ENCODE measurements around the gene TRIM73. TPM values are rescaled to one million over a fixed set of nuclear protein-coding genes. Genes with fewer than 3 reads are reported as not detected.
"Not testable (repeated sequence)": the region's sequence is repeated elsewhere in the genome, so short reads cannot be mapped to it uniquely, and the experiment has no call there.

TRIM73 gene
- total RNA-seq, 1 donor from 2014 or later = 2.9 TPM

DNA sequence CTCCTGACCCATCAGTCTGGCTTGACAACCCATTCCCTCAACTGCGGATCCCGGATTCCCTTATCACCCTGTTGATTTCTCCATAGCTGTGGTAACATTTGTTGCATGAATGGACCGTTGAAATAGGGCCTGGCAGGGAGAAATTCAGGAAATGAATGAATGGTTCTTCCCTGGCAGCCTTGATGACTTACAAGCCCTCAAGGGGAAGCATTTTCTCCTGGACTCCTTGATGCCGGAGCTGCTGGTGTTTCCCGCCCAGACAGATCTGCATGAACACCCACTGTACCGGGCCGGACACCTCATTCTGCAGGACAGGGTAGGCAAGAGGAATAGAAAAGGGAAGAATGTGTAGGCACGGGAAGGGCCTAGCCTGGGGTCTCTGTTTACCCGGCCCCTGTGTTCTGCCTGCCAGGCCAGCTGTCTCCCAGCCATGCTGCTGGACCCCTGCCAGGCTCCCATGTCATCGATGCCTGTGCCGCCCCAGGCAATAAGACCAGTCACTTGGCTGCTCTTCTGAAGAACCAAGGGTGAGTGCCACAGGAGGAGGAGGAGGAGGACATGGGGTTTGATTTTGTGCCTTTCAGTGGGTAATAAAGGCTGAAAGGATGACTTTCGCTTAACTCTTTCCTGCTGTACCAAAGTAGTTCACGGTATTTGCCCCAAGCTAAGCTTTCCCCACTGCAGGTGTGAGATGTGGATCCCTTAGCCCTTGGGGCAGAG is 19.4 kb downstream of the TRIM73 start:
- not testable (repeated sequence) for DNase-seq (ENCODE audit: low spot score in 2 of 2); FAIRE-seq

GRCh38 chr7:75415428-75415817 is 20.0 kb downstream of the TRIM73 start:
- FAIRE-seq; DNase-seq (ENCODE audit: low spot score in 2 of 2): not testable (repeated sequence)

DNA sequence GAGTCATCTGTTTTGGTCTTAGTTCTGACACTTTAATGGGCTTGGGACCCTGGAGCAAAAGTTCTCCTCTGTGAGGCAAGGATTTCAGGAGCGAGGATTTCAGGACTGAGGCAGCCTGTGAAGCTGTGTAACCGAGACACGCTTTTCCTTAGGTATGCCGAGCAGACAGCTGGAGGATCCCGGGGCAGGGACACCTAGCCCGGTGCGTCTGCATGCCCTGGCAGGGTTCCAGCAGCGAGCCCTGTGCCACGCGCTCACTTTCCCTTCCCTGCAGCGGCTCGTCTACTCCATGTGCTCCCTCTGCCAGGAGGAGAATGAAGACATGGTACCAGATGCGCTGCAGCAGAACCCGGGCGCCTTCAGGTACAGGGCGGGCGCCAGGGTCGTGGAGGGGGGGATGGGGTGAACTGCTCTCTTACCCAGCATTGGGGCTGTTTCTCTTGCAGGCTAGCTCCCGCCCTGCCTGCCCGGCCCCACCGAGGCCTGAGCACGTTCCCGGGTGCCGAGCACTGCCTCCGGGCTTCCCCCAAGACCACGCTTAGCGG is 20.5 kb downstream of the TRIM73 start:
- not testable (repeated sequence) for FAIRE-seq; DNase-seq (ENCODE audit: low spot score in 2 of 2)

- FAIRE-seq; DNase-seq (ENCODE audit: low spot score in 2 of 2): not testable (repeated sequence)
Observed at GRCh38 chr7:75416787-75417186, 21.4 kb downstream of the TRIM73 start.

DNA sequence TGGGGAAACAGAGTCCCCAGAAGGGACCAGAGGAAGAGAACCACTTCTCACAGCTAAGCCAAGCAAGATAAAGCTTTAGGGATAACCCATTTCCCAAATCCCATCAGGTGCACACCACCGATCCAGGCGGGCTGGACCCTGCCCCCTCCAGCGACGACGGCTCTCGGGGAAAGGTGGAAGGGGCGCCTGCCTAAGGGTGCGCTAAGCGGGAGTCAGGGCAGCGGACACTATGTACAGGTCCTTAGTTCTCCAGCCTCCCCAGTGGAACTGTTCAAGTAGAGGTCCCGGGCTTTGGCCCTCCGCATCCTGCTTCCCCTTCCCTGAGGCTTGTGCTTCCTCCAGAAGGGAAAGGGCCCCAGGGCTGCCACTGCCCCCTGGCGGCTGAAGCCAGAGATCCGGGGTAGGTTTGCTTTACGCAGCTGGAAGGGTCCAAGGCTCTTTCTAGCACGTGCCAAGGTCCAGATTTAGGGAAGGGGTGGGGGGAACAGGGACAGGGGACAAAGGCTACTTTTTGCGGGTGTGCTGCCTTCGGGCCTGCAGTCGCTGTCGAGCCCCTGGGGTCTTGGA is 22.9 kb downstream of the TRIM73 start:
- DNase-seq (ENCODE audit: low spot score in 2 of 2); FAIRE-seq: not testable (repeated sequence)

DNA sequence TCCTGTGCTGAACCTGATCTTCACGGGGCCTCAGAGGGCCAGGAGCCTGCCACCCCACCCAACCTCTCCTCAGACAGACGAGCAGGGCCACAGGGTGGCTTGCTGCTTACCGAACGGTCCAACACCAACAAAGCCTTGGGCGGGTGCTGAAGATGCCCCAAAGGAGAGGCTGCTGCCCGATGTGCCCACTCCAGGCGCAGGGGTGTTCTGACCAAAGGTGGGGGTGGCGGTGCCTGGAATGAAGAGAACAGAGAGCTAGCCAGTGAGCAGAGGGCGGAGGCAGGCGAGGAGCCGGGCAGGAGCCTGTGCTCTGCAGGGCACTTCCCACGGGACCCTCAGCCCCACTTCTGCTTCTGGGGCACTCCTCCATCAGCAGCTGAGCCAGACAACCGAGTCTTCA is 23.8 kb downstream of the TRIM73 start:
- not testable (repeated sequence) for FAIRE-seq

DNA sequence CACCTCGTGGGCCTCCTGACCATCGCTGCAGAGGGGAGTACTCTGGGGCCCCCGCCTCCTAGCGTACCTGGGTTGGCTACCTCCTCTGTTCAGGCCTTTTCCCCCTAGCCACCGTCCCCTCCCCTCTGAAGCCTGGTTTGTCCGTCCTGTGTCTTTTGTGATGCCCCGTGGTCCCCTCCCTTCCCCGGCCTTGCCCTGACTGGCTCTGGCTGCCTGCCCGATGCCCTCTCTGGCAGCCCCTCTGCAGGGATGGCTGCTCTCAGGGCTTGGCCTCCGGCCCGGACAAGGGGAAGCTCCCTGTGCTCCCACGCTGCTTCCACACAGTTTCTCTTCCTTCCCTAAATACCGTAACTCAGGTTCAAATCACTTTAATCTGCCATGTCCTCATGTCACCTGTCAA is 24.3 kb downstream of the TRIM73 start:
- FAIRE-seq = not testable (repeated sequence)
- DNase-seq (ENCODE audit: low spot score in 2 of 2) = peak in 1 of 2 donors; percentile 8

More for the DNA sequence above, 23.8 kb downstream of the TRIM73 start:
- not testable (repeated sequence) for DNase-seq (ENCODE audit: low spot score in 2 of 2)

- not testable (repeated sequence) for DNase-seq (ENCODE audit: low spot score in 2 of 2); FAIRE-seq
Observed at GRCh38 chr7:75420152-75420551, 24.7 kb downstream of the TRIM73 start.

GRCh38 chr7:75421798-75422710 is 26.6 kb downstream of the TRIM73 start:
- not testable (repeated sequence) for FAIRE-seq; DNase-seq (ENCODE audit: low spot score in 2 of 2)

DNA sequence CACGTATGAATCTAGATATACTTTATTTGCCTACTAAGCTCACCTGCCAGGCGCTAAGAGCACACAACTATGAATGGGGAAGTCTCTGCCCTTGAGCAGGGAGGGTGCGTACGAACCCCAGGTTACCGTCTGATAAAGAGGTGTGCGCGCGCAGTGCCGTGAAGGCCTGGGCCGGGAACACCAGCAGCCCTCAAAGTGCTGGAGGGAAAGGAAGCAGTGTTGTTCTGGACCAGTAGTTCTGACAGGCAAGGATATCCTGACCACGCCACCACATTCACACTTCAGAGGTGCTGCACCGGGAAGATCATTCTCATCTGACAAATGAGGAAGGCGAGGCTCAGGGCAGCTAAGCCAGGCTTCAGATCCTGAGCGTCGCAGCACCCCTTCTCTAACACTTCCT is 28.1 kb downstream of the TRIM73 start:
- not testable (repeated sequence) for FAIRE-seq; DNase-seq (ENCODE audit: low spot score in 2 of 2)

GRCh38 chr7:75439000-75439399 is 43.6 kb downstream of the TRIM73 start:
- not testable (repeated sequence) for DNase-seq (ENCODE audit: low spot score in 2 of 2)

DNA sequence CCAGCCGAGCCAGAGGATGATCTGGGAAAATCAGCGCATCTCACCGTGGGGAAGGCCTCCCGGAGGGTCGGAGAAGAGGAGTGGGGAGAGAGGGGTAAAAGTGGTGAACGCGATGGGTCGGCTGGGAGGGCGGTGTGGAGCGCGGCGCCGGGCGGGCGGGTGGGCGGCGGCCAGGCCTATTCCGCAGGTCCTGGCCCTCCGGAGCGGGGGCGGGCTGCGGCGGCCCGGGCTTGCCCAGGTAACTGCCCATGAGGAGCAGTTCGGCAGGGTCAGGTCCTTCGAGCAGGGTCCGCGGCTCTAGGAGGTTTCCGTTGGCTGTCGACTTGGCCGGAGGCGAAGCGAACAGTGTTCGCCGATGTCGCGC is 46.7 kb downstream of the TRIM73 start:
- not testable (repeated sequence) for FAIRE-seq; DNase-seq (ENCODE audit: low spot score in 2 of 2)

More at GRCh38 chr7:75439000-75439399, 43.6 kb downstream of the TRIM73 start:
- not testable (repeated sequence) for FAIRE-seq

DNA sequence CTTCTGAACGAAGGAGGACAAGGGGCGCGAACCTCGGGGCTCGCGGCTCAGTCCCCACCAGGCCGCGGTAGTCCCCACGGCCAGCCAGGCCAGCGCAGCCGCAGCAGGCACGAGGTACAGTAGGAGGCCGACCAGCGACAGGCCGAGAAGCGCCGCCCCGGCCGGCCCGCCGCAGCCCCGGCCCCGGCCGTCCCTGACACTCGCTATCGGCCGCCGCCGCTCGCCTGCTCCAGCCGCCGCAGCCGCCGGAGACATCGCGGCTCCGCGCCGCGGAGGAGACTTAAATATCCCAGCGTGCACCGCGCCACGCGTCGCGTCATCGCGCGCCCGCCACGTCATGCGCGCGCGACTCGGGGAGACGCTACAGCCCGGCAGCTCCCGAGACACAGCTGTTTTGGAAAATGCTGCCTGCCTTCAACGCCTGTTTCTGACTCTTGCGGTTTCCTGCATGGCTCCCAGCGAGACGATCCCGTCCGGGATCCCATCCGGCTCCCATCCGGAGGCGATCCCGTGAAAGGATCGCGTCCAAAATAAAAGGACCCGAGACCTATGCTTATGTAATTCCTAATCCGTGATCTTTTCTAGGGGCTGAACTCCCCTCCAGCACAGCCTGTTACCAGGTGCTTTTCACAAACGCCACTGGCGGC is 47.2 kb downstream of the TRIM73 start:
- DNase-seq (ENCODE audit: low spot score in 2 of 2); FAIRE-seq: not testable (repeated sequence)

- FAIRE-seq; DNase-seq (ENCODE audit: low spot score in 2 of 2): not testable (repeated sequence)
Observed at GRCh38 chr7:75449946-75450345, 54.5 kb downstream of the TRIM73 start.

- FAIRE-seq = not testable (repeated sequence)
Observed at GRCh38 chr7:75452494-75452955, 57.1 kb downstream of the TRIM73 start.

More at GRCh38 chr7:75452494-75452955, 57.1 kb downstream of the TRIM73 start:
- not testable (repeated sequence) for DNase-seq (ENCODE audit: low spot score in 2 of 2)

Small RNAs within 50 kb of the gene (small RNA-seq; reads per million reads assigned to genes)
- not detected for gene RF00019

Other genes starting within 250 kb of the TRIM73 start
- 14.3 TPM for gene POM121C, start 90.7 kb downstream of the TRIM73 start, total RNA-seq
- gene SPDYE5, start 96.7 kb downstream of the TRIM73 start, total RNA-seq = not detected

Data from frontal cortex (tissue), 4 donors.